KMS-11 (cell line): ENCODE measurements around the gene TEFM.

Experiments
- H2AFZ ChIP-seq: fragments of 200-600 bp; sonication (generic); 2 replicates; pipeline ENCODE4 v1.6.1; 2016; ENCODE audit warnings: antibody characterized with exemption, mixed run types, low read depth
- H3K27ac ChIP-seq: fragments of 200-600 bp; sonication (generic); 2 replicates; pipeline ENCODE4 v1.6.1; 2016; ENCODE audit warnings: mild to moderate bottlenecking, mixed run types
- H3K27me3 ChIP-seq: fragments of 200-600 bp; sonication (generic); 2 replicates; pipeline ENCODE4 v1.6.1; 2017; ENCODE audit warnings: mild to moderate bottlenecking, low read depth, mixed run types, moderate library complexity; ENCODE audit not compliant: insufficient read depth
- H3K36me3 ChIP-seq: fragments of 200-600 bp; sonication (generic); 2 replicates; pipeline ENCODE4 v1.6.1; 2017; ENCODE audit warnings: mild to moderate bottlenecking, mixed run types; ENCODE audit not compliant: insufficient read depth
- H3K4me1 ChIP-seq: fragments of 200-600 bp; sonication (generic); 2 replicates; pipeline ENCODE4 v1.6.1; 2016; ENCODE audit warnings: mild to moderate bottlenecking, low read depth, mixed run types; ENCODE audit not compliant: poor library complexity, severe bottlenecking
- H3K4me2 ChIP-seq: fragments of 200-600 bp; sonication (generic); 2 replicates; pipeline ENCODE4 v1.7.0; 2016; ENCODE audit warnings: mild to moderate bottlenecking, mixed run types
- H3K4me3 ChIP-seq: fragments of 200-600 bp; sonication (generic); IDR thresholded peaks from 2 replicates; pipeline ENCODE4 v1.6.1; 2017; ENCODE audit warnings: low read depth, low read length, mixed read lengths; ENCODE audit not compliant: insufficient read depth
- H3K79me2 ChIP-seq: fragments of 200-600 bp; sonication (generic); 2 replicates; pipeline ENCODE4 v1.6.1; 2016; ENCODE audit warnings: low read depth, mixed run types; ENCODE audit not compliant: insufficient read depth
- H3K9ac ChIP-seq: fragments of 200-600 bp; sonication (generic); 2 replicates; pipeline ENCODE4 v1.6.1; 2016; ENCODE audit warnings: mild to moderate bottlenecking, mixed run types
- H4K20me1 ChIP-seq: fragments of 200-600 bp; sonication (generic); 2 replicates; pipeline ENCODE4 v1.6.1; 2016; ENCODE audit warnings: mild to moderate bottlenecking, mixed run types; ENCODE audit not compliant: insufficient read depth
- TF ChIP-seq, protein P1 (sequence below): fragments of 200-600 bp; sonication (generic); conservative IDR thresholded peaks from 2 replicates; pipeline ENCODE4 v1.6.1; 2017; ENCODE audit warnings: low read depth, mild to moderate bottlenecking, antibody characterized with exemption, low read length, moderate library complexity, mixed read lengths

Gene TEFM

DNA sequence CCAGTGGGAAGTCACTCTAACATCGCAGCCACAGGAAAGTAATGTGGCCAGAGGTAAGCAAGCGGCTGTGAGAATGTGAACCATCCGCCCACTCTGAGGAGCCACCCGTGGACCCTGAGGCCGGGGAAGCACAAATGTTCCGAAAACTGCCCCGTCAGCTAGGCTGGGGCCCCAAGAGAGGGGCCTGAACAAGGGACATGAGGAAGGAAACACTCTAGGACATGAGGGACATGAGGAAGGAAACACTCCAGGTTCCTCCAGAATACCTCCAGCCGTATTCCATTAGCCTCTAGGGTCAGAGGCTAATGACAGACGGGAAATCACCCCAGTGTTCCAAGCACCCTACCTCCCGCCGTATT is 317 bp downstream of the TEFM start:
- peaks cover 12% of the 10 kb centered on the region for H3K4me1 ChIP-seq
- H3K9ac ChIP-seq, result peak overlapping the region; percentile 73; the same call in 1 of the 2 replicates
- peak overlapping the region; percentile 65 for H3K4me2 ChIP-seq
- no peaks in the 10 kb centered on the region for H4K20me1 ChIP-seq
- TF ChIP-seq, protein P1, sequence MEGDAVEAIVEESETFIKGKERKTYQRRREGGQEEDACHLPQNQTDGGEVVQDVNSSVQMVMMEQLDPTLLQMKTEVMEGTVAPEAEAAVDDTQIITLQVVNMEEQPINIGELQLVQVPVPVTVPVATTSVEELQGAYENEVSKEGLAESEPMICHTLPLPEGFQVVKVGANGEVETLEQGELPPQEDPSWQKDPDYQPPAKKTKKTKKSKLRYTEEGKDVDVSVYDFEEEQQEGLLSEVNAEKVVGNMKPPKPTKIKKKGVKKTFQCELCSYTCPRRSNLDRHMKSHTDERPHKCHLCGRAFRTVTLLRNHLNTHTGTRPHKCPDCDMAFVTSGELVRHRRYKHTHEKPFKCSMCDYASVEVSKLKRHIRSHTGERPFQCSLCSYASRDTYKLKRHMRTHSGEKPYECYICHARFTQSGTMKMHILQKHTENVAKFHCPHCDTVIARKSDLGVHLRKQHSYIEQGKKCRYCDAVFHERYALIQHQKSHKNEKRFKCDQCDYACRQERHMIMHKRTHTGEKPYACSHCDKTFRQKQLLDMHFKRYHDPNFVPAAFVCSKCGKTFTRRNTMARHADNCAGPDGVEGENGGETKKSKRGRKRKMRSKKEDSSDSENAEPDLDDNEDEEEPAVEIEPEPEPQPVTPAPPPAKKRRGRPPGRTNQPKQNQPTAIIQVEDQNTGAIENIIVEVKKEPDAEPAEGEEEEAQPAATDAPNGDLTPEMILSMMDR, result no peak
- H3K79me2 ChIP-seq, result peaks cover 27% of the 10 kb centered on the region
- no peaks in the 10 kb centered on the region; the same call in 1 of the 2 replicates for H3K36me3 ChIP-seq
- H3K4me3 ChIP-seq, result peak overlapping the region; percentile 38
- no peaks in the 10 kb centered on the region for H3K27me3 ChIP-seq
- peak overlapping the region; percentile 38; the same call in 1 of the 2 replicates for H3K27ac ChIP-seq
- peak overlapping the region; percentile 76 for H2AFZ ChIP-seq

DNA sequence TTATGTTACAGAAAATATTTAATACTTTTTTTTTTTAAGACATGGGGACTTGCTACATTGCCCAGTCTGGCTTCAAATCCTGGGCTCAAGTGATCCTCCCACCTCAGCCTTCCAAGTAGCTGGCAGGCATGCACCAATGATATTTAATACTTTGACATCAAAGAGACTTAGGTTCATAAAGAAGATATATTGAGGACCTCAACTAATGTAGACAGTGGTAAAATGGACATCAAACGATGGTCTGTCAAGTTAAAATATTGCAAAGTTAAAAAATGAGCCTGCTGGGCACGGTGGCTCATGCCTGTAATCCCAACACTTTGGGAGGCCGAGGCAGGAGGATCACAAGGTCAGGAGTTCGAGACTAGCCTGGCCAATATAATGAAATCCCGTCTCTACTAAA is 8.7 kb downstream of the TEFM start:
- TF ChIP-seq, protein P1, result no peak

DNA sequence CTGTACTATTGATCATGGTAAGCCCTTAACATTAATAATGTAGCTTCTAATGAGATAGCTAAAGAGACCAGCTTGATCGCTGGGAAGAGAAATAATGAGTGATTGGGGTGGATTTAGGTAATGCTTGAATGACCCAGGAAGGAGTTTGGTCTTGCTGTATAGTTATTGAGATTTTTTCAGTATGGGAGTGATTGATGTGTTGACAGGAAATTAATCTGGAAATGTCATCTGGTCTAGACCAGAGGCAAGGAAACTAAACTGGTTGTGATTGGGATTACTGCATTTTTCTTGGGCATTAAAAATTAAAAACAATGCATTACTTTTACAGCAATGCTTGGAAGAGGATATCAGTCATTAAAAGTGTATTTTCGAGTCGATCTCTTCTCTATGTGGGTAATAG is 11.8 kb downstream of the TEFM start:
- TF ChIP-seq, protein P1, result no peak
- Histone ChIP-seq H3K27ac (no peak overlapping the region), H3K4me2 (no peak overlapping the region), H3K4me1 (no peaks in the 10 kb centered on the region), H3K4me3 (no peak overlapping the region), H3K79me2 (no peaks in the 10 kb centered on the region), H2AFZ (no peak overlapping the region), H3K9ac (no peak overlapping the region), H4K20me1 (no peaks in the 10 kb centered on the region; the same call in 1 of the 2 replicates), H3K36me3 (peaks cover 8% of the 10 kb centered on the region; the same call in 1 of the 2 replicates), H3K27me3 (no peaks in the 10 kb centered on the region)

More for the DNA sequence above, 8.7 kb downstream of the TEFM start:
- Histone ChIP-seq H4K20me1 (no peaks in the 10 kb centered on the region; the same call in 1 of the 2 replicates), H3K4me2 (no peak overlapping the region), H3K27ac (no peak overlapping the region), H3K4me1 (no peaks in the 10 kb centered on the region), H3K79me2 (no peaks in the 10 kb centered on the region), H3K9ac (no peak overlapping the region), H3K36me3 (peaks cover 11% of the 10 kb centered on the region; the same call in 1 of the 2 replicates), H2AFZ (no peak overlapping the region), H3K27me3 (no peaks in the 10 kb centered on the region), H3K4me3 (no peak overlapping the region)

DNA sequence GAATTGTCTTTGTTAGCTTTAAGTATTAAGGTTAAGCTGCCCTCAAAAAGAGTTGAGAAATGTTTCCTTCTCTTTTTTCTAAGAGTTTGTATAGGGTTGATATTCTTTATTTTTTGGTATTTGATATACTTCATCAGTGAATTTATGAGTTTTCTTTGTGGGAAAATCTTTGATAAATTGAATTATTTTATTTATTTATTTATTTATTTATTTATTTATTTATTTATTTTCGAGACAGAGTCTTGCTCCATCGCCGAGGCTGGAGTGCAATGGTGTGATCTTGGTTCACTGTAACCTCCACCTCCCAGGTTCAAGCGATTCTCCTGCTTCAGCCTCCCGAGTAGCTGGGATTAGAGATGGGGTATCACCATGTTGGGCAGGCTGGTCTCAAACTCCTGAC is 19.9 kb downstream of the TEFM start:
- H3K4me2 ChIP-seq, result no peak overlapping the region
- H3K36me3 ChIP-seq, result peaks cover 4% of the 10 kb centered on the region; the same call in 1 of the 2 replicates
- H3K27ac ChIP-seq, result no peak overlapping the region
- H3K27me3 ChIP-seq, result no peaks in the 10 kb centered on the region
- H2AFZ ChIP-seq, result no peak overlapping the region
- H4K20me1 ChIP-seq, result no peaks in the 10 kb centered on the region
- H3K79me2 ChIP-seq, result no peaks in the 10 kb centered on the region
- TF ChIP-seq, protein P1, result no peak
- no peaks in the 10 kb centered on the region for H3K4me1 ChIP-seq
- no peak overlapping the region for H3K4me3 ChIP-seq
- H3K9ac ChIP-seq, result no peak overlapping the region

DNA sequence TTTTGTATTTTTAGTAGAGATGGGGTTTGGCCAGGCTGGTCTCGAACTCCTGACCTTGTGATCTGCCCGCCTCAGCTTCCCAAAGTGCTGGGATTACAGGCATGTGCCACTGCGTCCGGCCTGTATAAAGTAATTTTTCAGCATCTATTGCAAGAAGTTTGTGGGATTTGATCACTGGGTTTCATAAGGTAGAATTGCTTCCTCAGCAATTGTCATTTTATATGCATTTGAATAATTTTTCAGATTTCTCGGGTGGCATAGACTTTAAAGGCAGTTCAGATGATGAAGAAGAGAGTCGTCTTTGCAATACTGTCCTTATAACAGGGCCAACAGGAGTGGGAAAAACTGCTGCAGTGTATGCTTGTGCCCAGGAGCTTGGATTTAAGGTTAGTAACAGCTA is 37.0 kb downstream of the TEFM start:
- Histone ChIP-seq H3K4me2 (no peak overlapping the region), H3K27ac (no peak overlapping the region), H2AFZ (no peak overlapping the region), H3K4me3 (no peak overlapping the region), H3K9ac (no peak overlapping the region), H3K36me3 (peaks cover 6% of the 10 kb centered on the region), H4K20me1 (no peaks in the 10 kb centered on the region), H3K79me2 (no peaks in the 10 kb centered on the region), H3K27me3 (no peaks in the 10 kb centered on the region), H3K4me1 (no peaks in the 10 kb centered on the region)
- TF ChIP-seq, protein P1, result no peak
